Measurements from ENCODE around the gene SPR.
A peak's percentile ranks its signal among the peaks of the same experiment; 100 is the strongest.

The SPR gene

DNA sequence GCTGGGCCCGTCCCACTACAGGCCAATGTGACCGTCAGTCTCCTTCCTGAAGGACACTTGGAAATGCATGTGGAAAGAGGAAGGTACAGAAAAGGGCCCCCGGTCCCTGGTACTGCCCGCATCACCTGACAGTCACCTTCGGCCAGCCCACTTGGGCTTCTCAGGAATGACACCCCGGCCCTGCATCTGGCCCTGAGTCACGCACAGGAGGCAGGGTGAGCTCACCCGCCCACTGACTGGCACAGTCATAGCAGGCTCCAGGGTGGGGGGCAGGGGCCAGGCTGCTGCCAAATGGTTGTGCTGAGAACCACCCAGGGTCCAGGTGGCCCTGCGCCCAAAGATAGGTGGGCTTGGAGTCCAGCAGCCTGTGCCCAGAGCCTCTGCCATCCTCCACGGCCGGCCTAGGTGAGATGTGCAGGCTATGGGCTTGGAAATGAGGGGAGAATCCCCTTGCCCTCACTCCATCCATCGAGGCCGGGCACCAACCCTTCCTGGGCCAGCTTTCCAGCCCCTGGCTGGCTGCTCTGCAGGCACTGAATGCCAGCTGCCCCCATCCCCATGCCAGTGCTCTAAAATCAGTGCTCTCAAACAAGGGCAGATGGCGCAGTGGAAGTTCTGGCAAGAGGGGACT is 44.2 kb downstream of the SPR start:
- DNase-seq (ENCODE audit: low read depth): no peak

- no peak for DNase-seq (ENCODE audit: low read depth)
These were observed 45.0 kb downstream of the SPR start for GRCh38 chr2:72932045-72932740.

DNA sequence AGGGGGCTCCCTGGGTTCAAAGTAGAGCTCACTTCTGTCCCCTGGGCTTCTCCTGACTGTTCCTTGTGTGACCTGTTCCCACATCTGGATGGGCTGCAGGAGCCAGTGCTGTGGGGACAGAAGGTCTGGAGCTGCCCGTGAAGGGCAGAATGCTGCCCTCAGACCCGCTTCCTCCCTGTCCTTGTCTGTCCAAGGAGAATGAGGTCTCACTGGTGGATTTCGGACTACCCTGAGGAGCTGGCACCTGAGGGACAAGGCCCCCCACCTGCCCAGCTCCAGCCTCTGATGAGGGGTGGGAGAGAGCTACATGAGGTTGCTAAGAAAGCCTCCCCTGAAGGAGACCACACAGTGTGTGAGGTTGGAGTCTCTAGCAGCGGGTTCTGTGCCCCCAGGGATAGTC is 45.6 kb downstream of the SPR start:
- DNase-seq (ENCODE audit: low read depth): no peak

DNA sequence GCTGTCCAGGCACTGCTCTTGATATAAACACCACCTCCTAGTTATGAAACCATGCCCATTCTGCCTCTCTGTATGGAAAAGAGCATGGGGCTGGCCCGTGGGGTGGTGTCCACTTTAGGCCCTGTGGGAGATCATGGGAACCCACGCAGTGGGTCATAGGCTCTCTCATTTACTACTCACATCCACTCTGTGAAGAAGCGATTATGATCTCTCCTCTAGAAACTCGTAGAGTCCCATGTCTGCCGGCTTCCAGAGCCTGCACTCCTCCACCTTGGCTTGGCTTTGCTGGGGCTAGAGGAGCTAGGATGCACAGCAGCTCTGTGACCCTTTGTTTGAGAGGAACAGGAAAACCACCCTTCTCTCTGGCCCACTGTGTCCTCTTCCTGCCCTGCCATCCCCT is 46.0 kb downstream of the SPR start:
- DNase-seq (ENCODE audit: low read depth): no peak

DNA sequence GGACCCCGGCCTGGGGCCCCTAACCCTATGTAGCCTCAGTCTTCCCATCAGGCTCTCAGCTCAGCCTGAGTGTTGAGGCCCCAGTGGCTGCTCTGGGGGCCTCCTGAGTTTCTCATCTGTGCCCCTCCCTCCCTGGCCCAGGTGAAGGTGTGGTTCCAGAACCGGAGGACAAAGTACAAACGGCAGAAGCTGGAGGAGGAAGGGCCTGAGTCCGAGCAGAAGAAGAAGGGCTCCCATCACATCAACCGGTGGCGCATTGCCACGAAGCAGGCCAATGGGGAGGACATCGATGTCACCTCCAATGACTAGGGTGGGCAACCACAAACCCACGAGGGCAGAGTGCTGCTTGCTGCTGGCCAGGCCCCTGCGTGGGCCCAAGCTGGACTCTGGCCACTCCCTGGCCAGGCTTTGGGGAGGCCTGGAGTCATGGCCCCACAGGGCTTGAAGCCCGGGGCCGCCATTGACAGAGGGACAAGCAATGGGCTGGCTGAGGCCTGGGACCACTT is 46.5 kb downstream of the SPR start:
- DNase-seq (ENCODE audit: low read depth): no peak

DNA sequence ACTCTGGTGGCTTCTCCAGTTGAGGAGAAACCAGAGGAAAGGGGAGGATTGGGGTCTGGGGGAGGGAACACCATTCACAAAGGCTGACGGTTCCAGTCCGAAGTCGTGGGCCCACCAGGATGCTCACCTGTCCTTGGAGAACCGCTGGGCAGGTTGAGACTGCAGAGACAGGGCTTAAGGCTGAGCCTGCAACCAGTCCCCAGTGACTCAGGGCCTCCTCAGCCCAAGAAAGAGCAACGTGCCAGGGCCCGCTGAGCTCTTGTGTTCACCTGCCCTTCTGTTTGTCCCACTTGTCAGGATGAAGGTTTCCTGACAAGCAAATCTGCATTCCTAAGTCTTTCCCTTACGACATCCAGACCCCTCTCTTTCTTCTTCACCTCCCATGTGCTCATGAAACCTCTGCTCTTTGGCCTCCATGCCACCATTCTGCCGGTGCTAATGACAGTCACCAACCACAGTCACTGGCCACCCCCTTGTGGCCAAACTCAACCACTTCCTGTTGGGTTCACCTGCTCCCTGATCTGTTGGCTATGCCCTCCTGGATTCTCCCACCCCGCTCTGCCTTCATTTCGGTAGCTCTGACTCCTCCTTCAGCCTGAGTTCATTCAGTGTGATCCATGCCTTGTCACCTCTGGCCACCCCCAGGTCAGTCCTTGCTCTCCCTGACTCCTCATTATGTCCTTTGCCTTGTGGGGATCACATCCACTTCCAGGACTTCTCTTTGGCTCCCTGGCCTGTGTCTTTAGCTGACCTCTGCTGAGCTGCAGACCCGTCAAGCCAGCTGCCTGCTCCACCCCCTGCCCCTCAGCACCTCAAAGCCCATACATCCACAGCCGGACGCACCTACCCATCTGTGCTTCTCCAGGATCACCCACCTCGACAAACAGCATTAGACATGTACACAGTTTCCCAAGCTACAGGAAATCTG is 47.7 kb downstream of the SPR start:
- DNase-seq (ENCODE audit: low read depth): no peak

DNA sequence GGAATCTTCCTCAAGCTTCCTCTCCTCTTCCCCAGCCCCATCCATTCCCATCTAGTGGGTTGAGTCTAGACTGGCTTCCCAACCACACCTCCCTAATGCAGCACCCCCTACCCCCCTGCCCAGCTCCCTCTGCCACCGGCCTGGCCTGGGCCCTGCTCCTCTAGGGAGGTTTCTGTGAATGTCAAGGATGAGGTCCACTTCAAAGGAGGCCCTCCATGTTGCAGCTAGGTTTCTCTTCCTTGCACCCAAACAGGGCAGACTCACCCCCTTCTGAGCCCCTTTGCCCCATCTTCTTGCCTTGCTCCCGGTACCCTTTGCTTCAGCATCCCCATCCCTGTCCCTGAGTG is 48.4 kb downstream of the SPR start:
- DNase-seq (ENCODE audit: low read depth): no peak

GRCh38 chr2:72936660-72937355 is 49.6 kb downstream of the SPR start:
- DNase-seq (ENCODE audit: low read depth): no peak

GRCh38 chr2:72937356-72937669 is 50.1 kb downstream of the SPR start:
- DNase-seq (ENCODE audit: low read depth): no peak

GRCh38 chr2:72938455-72938854 is 51.2 kb downstream of the SPR start:
- no peak for DNase-seq (ENCODE audit: low read depth)

DNA sequence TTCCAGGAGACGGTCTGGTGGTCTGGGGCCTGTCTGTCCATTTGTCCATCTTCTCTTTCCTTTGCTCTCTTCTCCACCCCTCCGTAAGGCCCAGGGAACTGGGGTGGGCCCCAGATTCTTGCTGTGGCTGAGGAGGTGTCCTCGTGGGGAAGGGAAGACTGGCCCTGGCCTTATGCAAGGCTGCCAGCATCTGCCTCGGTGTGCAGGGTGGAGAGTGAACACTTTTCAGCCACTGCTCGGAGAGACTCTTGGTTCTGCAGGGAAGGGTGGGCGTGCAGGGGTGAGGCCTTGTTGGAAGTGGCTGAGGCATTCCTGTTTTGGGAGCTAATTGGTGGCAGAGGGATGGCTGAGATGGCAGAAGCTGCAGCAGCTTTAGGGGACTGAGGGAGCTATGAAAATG is 53.2 kb downstream of the SPR start:
- no peak for DNase-seq (ENCODE audit: low read depth)

DNA sequence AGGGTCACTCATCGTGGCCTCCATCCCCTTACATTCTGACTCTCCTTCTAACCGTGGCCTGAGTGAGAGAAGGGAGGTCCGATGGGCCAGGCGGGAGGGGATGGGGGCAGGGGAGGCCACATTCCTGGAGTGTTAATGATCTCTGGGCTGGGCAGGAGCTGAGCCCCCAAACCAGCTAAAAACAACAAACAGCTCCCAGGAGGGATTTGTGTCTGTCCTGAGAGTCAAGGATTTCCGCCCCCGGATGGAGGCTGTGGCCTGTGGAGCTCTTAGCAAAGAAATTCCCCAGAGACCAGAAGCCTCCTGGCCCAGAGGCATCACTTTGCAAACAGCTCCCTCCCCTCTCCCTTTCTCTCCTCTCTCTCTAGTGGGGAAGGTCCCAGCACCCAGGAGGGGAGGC is 53.6 kb downstream of the SPR start:
- DNase-seq (ENCODE audit: low read depth): peak; percentile 9
